ENCODE results near the gene ADRA2B.

Gene ADRA2B

DNA sequence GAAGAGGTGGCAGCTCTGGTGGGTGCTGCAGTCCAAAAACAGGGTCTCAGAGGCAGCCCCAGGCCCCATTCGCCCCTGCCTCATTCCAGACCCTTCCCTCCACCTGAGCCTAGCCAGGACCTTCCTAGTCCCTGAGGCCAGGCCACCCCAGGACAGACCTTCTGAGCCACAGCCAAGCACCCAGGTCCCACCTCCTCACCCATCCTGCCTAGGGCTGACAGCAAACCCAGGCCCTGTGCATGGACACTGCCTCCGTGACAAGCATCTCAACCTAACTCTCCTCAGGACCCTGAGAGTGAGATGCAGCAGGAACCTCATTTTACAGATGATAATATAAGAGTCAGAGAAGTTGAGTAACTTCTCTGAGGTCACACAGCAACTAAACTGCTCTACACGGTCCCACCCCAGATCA lies 15.5 kb downstream of the ADRA2B start:
- Histone ChIP-seq H3K9ac (ENCODE audit: insufficient read length, low read depth) (no peak overlapping the region), H3K9me3 (ENCODE audit: insufficient read depth, low read length) (peaks cover 15% of the 10 kb centered on the region; the same call in 1 of the 2 replicates), H3K27me3 (ENCODE audit: insufficient read depth, insufficient read length) (no peaks in the 10 kb centered on the region), H3K4me3 (ENCODE audit: insufficient read length, low read depth) (no peak overlapping the region), H3K36me3 (ENCODE audit: insufficient read depth, insufficient read length, low read length) (no peaks in the 10 kb centered on the region), H3K4me1 (ENCODE audit: insufficient read depth, insufficient read length) (peaks cover 15% of the 10 kb centered on the region)
- TF ChIP-seq YY1 (IDR thresholded peaks at IDR 0.05; ENCODE audit: insufficient read depth, insufficient read length): no peak
- TF ChIP-seq SUZ12 (IDR thresholded peaks at IDR 0.05; ENCODE audit: extremely low read depth, insufficient read depth, insufficient read length): no peak
- TF ChIP-seq ZNF274 (IDR thresholded peaks at IDR 0.05; ENCODE audit: low read depth, low read length): no peak
- DNase-seq (ENCODE audit: low read depth, low spot score): no peak

DNA sequence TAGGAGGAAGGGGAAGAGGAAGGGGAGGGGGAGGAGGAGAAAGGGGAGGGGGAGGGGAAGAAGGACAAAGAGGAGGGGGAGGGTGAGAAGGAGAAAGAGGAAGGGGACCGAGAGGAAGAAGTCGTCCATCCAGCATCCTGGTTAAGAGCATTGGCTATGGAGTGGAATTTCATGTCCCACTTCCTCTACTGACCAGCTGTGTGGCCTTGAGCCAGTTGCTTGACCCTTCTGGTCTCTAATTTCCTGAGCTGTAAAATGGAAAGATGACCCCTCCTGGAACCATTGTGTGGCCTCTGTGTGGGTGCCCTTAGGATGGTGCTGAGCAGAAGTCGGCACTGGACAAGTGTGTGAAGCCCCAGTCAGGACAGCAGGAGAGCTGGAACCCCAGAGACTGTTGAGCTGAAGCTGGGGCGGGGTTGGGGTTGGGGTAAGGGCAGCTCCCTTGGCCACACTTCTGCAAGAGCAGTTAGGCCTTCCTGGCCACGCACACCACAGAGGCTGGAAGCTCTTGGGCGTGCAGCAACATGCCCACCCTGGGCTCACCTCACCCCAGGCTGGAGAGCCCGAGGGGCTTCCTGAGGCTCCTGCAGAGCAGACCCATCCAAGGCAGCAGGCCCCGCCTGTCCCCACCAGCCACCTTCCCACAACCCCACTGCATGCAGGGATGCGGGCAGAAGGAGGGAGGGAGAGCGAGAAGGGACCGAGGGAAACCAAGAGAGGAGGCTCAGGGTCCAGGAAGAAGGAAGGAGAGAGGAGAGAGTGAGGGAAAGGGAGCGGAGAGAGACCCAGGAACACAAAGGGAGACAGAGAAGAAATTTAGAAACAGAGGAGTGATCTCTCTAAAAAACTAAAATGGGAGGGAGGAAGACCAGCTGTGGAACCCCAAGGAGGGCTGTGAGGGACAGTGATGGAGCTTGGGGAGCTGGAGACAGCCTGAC lies 16.2 kb downstream of the ADRA2B start:
- peaks cover 15% of the 10 kb centered on the region for H3K4me1 ChIP-seq (ENCODE audit: insufficient read depth, insufficient read length)
- TF ChIP-seq ZNF274 (IDR thresholded peaks at IDR 0.05; ENCODE audit: low read depth, low read length) (no peak), YY1 (IDR thresholded peaks at IDR 0.05; ENCODE audit: insufficient read depth, insufficient read length) (no peak), SUZ12 (IDR thresholded peaks at IDR 0.05; ENCODE audit: extremely low read depth, insufficient read depth, insufficient read length) (no peak)
- DNase-seq (ENCODE audit: low read depth, low spot score): no peak
- H3K9ac ChIP-seq (ENCODE audit: insufficient read length, low read depth): no peak overlapping the region
- no peaks in the 10 kb centered on the region for H3K36me3 ChIP-seq (ENCODE audit: insufficient read depth, insufficient read length, low read length)
- no peak overlapping the region for H3K4me3 ChIP-seq (ENCODE audit: insufficient read length, low read depth)
- H3K27me3 ChIP-seq (ENCODE audit: insufficient read depth, insufficient read length): no peaks in the 10 kb centered on the region
- H3K9me3 ChIP-seq (ENCODE audit: insufficient read depth, low read length): peaks cover 7% of the 10 kb centered on the region; the same call in 1 of the 2 replicates

- no peak for DNase-seq (ENCODE audit: low read depth, low spot score)
- Histone ChIP-seq H3K9ac (ENCODE audit: insufficient read length, low read depth) (no peak overlapping the region), H3K9me3 (ENCODE audit: insufficient read depth, low read length) (no peaks in the 10 kb centered on the region), H3K4me1 (ENCODE audit: insufficient read depth, insufficient read length) (peaks cover 12% of the 10 kb centered on the region), H3K36me3 (ENCODE audit: insufficient read depth, insufficient read length, low read length) (no peaks in the 10 kb centered on the region), H3K27me3 (ENCODE audit: insufficient read depth, insufficient read length) (no peaks in the 10 kb centered on the region), H3K4me3 (ENCODE audit: insufficient read length, low read depth) (no peak overlapping the region)
- TF ChIP-seq ZNF274 (IDR thresholded peaks at IDR 0.05; ENCODE audit: low read depth, low read length): no peak
- no peak for TF ChIP-seq SUZ12 (IDR thresholded peaks at IDR 0.05; ENCODE audit: extremely low read depth, insufficient read depth, insufficient read length)
- TF ChIP-seq YY1 (IDR thresholded peaks at IDR 0.05; ENCODE audit: insufficient read depth, insufficient read length): no peak
Observed at GRCh38 chr2:96098900-96099590, 17.3 kb downstream of the ADRA2B start.

- no peak for DNase-seq (ENCODE audit: low read depth, low spot score)
- no peaks in the 10 kb centered on the region for H3K36me3 ChIP-seq (ENCODE audit: insufficient read depth, insufficient read length, low read length)
- no peak overlapping the region for H3K9ac ChIP-seq (ENCODE audit: insufficient read length, low read depth)
- no peak for TF ChIP-seq YY1 (IDR thresholded peaks at IDR 0.05; ENCODE audit: insufficient read depth, insufficient read length)
- no peak for TF ChIP-seq ZNF274 (IDR thresholded peaks at IDR 0.05; ENCODE audit: low read depth, low read length)
- TF ChIP-seq SUZ12 (IDR thresholded peaks at IDR 0.05; ENCODE audit: extremely low read depth, insufficient read depth, insufficient read length): no peak
- peaks cover 6% of the 10 kb centered on the region for H3K9me3 ChIP-seq (ENCODE audit: insufficient read depth, low read length)
- H3K4me3 ChIP-seq (ENCODE audit: insufficient read length, low read depth): no peak overlapping the region
- no peaks in the 10 kb centered on the region for H3K27me3 ChIP-seq (ENCODE audit: insufficient read depth, insufficient read length)
- H3K4me1 ChIP-seq (ENCODE audit: insufficient read depth, insufficient read length): peaks cover 6% of the 10 kb centered on the region
Observed at GRCh38 chr2:96097951-96098823, 18.2 kb downstream of the ADRA2B start.

DNA sequence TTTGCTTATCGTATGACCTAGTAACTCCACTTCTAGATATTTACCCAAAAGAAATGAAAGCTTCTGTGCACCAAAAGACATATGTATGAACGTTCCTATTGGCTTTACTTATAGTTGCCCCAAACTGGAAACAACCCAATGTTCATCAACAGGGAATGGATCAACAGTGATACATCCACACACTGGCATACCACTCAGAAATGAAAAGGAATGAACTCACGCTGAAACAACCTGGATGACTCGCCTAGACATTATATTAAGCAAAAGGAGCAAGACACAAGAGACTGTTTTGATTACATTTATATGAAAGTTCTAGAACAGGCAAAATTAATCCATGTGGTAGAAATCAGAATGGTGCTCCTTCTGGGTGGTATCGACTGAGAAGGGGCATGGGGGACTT lies 18.9 kb downstream of the ADRA2B start:
- Histone ChIP-seq H3K27me3 (ENCODE audit: insufficient read depth, insufficient read length) (no peaks in the 10 kb centered on the region), H3K4me1 (ENCODE audit: insufficient read depth, insufficient read length) (peaks cover 5% of the 10 kb centered on the region), H3K9me3 (ENCODE audit: insufficient read depth, low read length) (peaks cover 13% of the 10 kb centered on the region), H3K9ac (ENCODE audit: insufficient read length, low read depth) (no peak overlapping the region), H3K36me3 (ENCODE audit: insufficient read depth, insufficient read length, low read length) (no peaks in the 10 kb centered on the region), H3K4me3 (ENCODE audit: insufficient read length, low read depth) (no peak overlapping the region)
- TF ChIP-seq YY1 (IDR thresholded peaks at IDR 0.05; ENCODE audit: insufficient read depth, insufficient read length): no peak
- TF ChIP-seq SUZ12 (IDR thresholded peaks at IDR 0.05; ENCODE audit: extremely low read depth, insufficient read depth, insufficient read length): no peak
- no peak for TF ChIP-seq ZNF274 (IDR thresholded peaks at IDR 0.05; ENCODE audit: low read depth, low read length)
- DNase-seq (ENCODE audit: low read depth, low spot score): no peak

- Histone ChIP-seq H3K27me3 (ENCODE audit: insufficient read depth, insufficient read length) (no peaks in the 10 kb centered on the region), H3K4me1 (ENCODE audit: insufficient read depth, insufficient read length) (peaks cover 16% of the 10 kb centered on the region), H3K9ac (ENCODE audit: insufficient read length, low read depth) (no peak overlapping the region), H3K4me3 (ENCODE audit: insufficient read length, low read depth) (no peak overlapping the region), H3K9me3 (ENCODE audit: insufficient read depth, low read length) (peaks cover 13% of the 10 kb centered on the region), H3K36me3 (ENCODE audit: insufficient read depth, insufficient read length, low read length) (no peaks in the 10 kb centered on the region)
- no peak for DNase-seq (ENCODE audit: low read depth, low spot score)
- TF ChIP-seq SUZ12 (IDR thresholded peaks at IDR 0.05; ENCODE audit: extremely low read depth, insufficient read depth, insufficient read length) (no peak), ZNF274 (IDR thresholded peaks at IDR 0.05; ENCODE audit: low read depth, low read length) (no peak), YY1 (IDR thresholded peaks at IDR 0.05; ENCODE audit: insufficient read depth, insufficient read length) (no peak)
Observed at GRCh38 chr2:96095116-96095636, 21.2 kb downstream of the ADRA2B start.

Measured in NT2/D1 (cell line).